Measurements from ENCODE around the gene P3H2. TPM values are rescaled to one million over a fixed set of nuclear protein-coding genes. Genes with fewer than 3 reads are reported as not detected.

The P3H2 gene
- total and polyA plus RNA-seq, 9 of the 15 experiments (the other 6 are each of a cell fraction or from before 2014, with no cell fraction given), result 0.04 to 0.26 (median 0.22) TPM; not detected in 6

GRCh38 chr3:189947068-189947467 is 173.6 kb downstream of the P3H2 start:
- POLR2A ChIA-PET, result no interaction called here
- H4K20me1 ChIP-seq (replicated peaks; ENCODE audit: control insufficient read depth, insufficient read depth, low read length), result no peaks in the 10 kb centered on the region
- H3K27ac ChIP-seq (ENCODE audit: extremely low read depth, low read depth, low read length), result no peak overlapping the region
- no peaks in the 10 kb centered on the region for H3K4me1 ChIP-seq (replicated peaks in 1 of 2; ENCODE audit: control insufficient read depth in 2 of 2, insufficient read depth in 2 of 2, low read length in 2 of 2)
- WGBS (ENCODE audit: insufficient coverage, low coverage, missing lambda C conversion rate), result 0% methylated on average over 4 of the region's 4 CpGs
- TF ChIP-seq NCOA6 (IDR thresholded peaks at IDR 0.05) (no peak), SPI1 (IDR thresholded peaks at IDR 0.05; ENCODE audit: borderline replicate concordance, low read depth, low read length) (no peak), ZNF12 (CRISPR knock-in tag; IDR thresholded peaks at IDR 0.05) (no peak), PCBP2 (IDR thresholded peaks at IDR 0.05; ENCODE audit: low read depth, low read length, poor library complexity, severe bottlenecking) (no peak), DLX4 (CRISPR knock-in tag; IDR thresholded peaks at IDR 0.05) (no peak), SMAD4 (CRISPR knock-in tag; conservative IDR thresholded peaks at IDR 0.05) (no peak), ZHX1 (conservative IDR thresholded peaks at IDR 0.05; ENCODE audit: low read length) (no peak), NCOR1 (IDR thresholded peaks at IDR 0.05) (no peak), HBP1 (CRISPR knock-in tag; IDR thresholded peaks at IDR 0.05) (no peak), GABPB1 (CRISPR knock-in tag; IDR thresholded peaks at IDR 0.05) (no peak), FOXA3 (CRISPR knock-in tag; conservative IDR thresholded peaks at IDR 0.05 in 1 of 2, IDR thresholded peaks at IDR 0.05 in 1 of 2) (no peak), ZBED1 (IDR thresholded peaks at IDR 0.05) (no peak)
- no peak for FAIRE-seq
- H3K9ac ChIP-seq (ENCODE audit: insufficient read depth in 1 of 2, low read depth in 2 of 2, low read length in 2 of 2), result no peak overlapping the region
- H3K4me3 ChIP-seq, result no peak overlapping the region
- no peaks in the 10 kb centered on the region for H3K79me2 ChIP-seq (ENCODE audit: control insufficient read depth, insufficient read depth, low read length)
- H3K9me1 ChIP-seq (ENCODE audit: control insufficient read depth, insufficient read depth, low read length), result no peaks in the 10 kb centered on the region
- H3K27me3 ChIP-seq (ENCODE audit: control insufficient read depth in 2 of 2, insufficient read depth in 2 of 2, low read length in 2 of 2), result no peaks in the 10 kb centered on the region
- in situ Hi-C loops (cut with MboI), result no loop called here
- DNase-seq (ENCODE audit: extremely low read depth in 1 of 4, low spot score in 3 of 4), result no peak
- no peak for ATAC-seq
- H2AFZ ChIP-seq (ENCODE audit: low read depth, low read length), result no peak overlapping the region
- H3K9me3 ChIP-seq (replicated peaks; ENCODE audit: control insufficient read depth, insufficient read depth, low read depth, low read length), result no peaks in the 10 kb centered on the region
- intact Hi-C loops (cut with micrococcal nuclease), result no loop called here
- BruUV-seq (replicated peaks), result no TSS peak
- CTCF ChIA-PET (ENCODE audit: low intra/inter-chr PET ratio), result no interaction called here
- no peaks in the 10 kb centered on the region for H3K36me3 ChIP-seq (ENCODE audit: control insufficient read depth, insufficient read depth, low read length)
- H3K4me2 ChIP-seq (ENCODE audit: insufficient read depth, low read length), result no peak overlapping the region
